K562 (cell line): ENCODE data around the gene A1CF. TPM values are rescaled to one million over a fixed set of nuclear protein-coding genes. Genes with fewer than 3 reads are reported as not detected.

Experiments used
- ATAC-seq: fragments of 200-7000 bp; cut with Tn5 transposase; 3 replicates; pipeline ENCODE4 v1.9.1; 2020; ENCODE audit warnings: moderate library complexity
- BruUV-seq: library from RNA; stranded (reverse); fragments of 400-500 nt; replicated peaks from 2 replicates; lab custom pipeline; 2021; lab: Mats Ljungman, UMichigan
- CTCF ChIA-PET: fragments of 300-600 bp; formaldehyde crosslinking; extraction: SDS; loops from one replicate; lab custom pipeline; 2021; ENCODE audit warnings: low intra/inter-chr PET ratio; lab: Yijun Ruan, JAX
- POLR2A ChIA-PET: fragments of 300-600, 350-650 bp; sonication (Branson Sonifier 250); formaldehyde crosslinking; extraction: SDS; loops from one replicate; lab custom pipeline; 2021; ENCODE audit warnings: antibody characterized with exemption, inconsistent platforms; lab: Yijun Ruan, JAX
- DNase-seq, 4 experiments: peaks; one replicate each; pipeline versions ENCODE4 v3.0.0 to v3.0.0-alpha.2; 2011 to 2018; ENCODE audit warnings: low spot score in 3 of 4, mixed read lengths in 3 of 4; ENCODE audit errors: extremely low read depth in 1 of 4
- FAIRE-seq: peaks from 2 replicates; lab custom pipeline; 2011; peaks lifted over from hg19 to GRCh38; lab: Jason Lieb, UNC
- H2AFZ ChIP-seq: 2 replicates; pipeline ENCODE4 v1.6.0; 2011; ENCODE audit warnings: low read depth, low read length, control low read depth, inconsistent platforms
- H3K27ac ChIP-seq: fragments of 200-600 bp; 3 replicates; pipeline ENCODE4 v1.8.0; 2011; ENCODE audit warnings: low read depth, mild to moderate bottlenecking, control low read depth, inconsistent platforms, low read length, moderate library complexity, mixed read lengths; ENCODE audit errors: extremely low read depth
- H3K27me3 ChIP-seq, 2 experiments: fragments of 300-600 bp in 1 of 2; 2 replicates in 1 of 2; 3 replicates in 1 of 2; pipeline versions ENCODE4 v1.6.0 to v1.8.0; 2011; ENCODE audit warnings: inconsistent platforms in 2 of 2, low read length in 2 of 2, mild to moderate bottlenecking in 1 of 2, mixed read lengths in 1 of 2, moderate library complexity in 1 of 2; ENCODE audit not compliant: control insufficient read depth in 2 of 2, insufficient read depth in 2 of 2
- H3K36me3 ChIP-seq: fragments of 300-600 bp; 3 replicates; pipeline ENCODE4 v1.8.0; 2011; ENCODE audit warnings: mild to moderate bottlenecking, low read length, inconsistent platforms; ENCODE audit not compliant: control insufficient read depth, insufficient read depth
- H3K4me1 ChIP-seq, 2 experiments: fragments of 200-600 bp in 1 of 2; replicated peaks in 1 of 2; 2 replicates in 1 of 2; 3 replicates in 1 of 2; pipeline versions ENCODE4 v1.5.1 to v1.8.0; 2011; ENCODE audit warnings: inconsistent platforms in 2 of 2, low read length in 2 of 2, mild to moderate bottlenecking in 1 of 2, mixed read lengths in 1 of 2, moderate library complexity in 1 of 2; ENCODE audit not compliant: control insufficient read depth in 2 of 2, insufficient read depth in 2 of 2
- H3K4me2 ChIP-seq: 2 replicates; pipeline ENCODE4 v1.6.1; 2011; ENCODE audit warnings: low read length, control low read depth, inconsistent platforms, mixed read lengths; ENCODE audit not compliant: insufficient read depth
- H3K4me3 ChIP-seq: fragments of 200-600 bp; sonication (generic), shearing (Covaris generic); 2 replicates; pipeline ENCODE4 v1.5.1; 2016; ENCODE audit warnings: control low read depth, inconsistent platforms
- H3K79me2 ChIP-seq: fragments of 200-600 bp; 3 replicates; pipeline ENCODE4 v1.8.0; 2011; ENCODE audit warnings: low read length, inconsistent platforms; ENCODE audit not compliant: control insufficient read depth, insufficient read depth
- H3K9ac ChIP-seq, 2 experiments: 2 replicates each; pipeline versions ENCODE4 v1.6.0 to v1.6.1; 2011; ENCODE audit warnings: low read depth in 2 of 2, low read length in 2 of 2, control low read depth in 1 of 2, inconsistent platforms in 1 of 2, mild to moderate bottlenecking in 1 of 2, mixed read lengths in 1 of 2; ENCODE audit not compliant: insufficient read depth in 1 of 2
- H3K9me1 ChIP-seq: one replicate; pipeline ENCODE4 v1.6.0; 2011; ENCODE audit warnings: inconsistent platforms, mild to moderate bottlenecking, low read length, moderate library complexity; ENCODE audit not compliant: control insufficient read depth, insufficient read depth
- H3K9me3 ChIP-seq: replicated peaks from 2 replicates; pipeline ENCODE4 v1.5.1; 2011; ENCODE audit warnings: low read depth, low read length, inconsistent platforms; ENCODE audit not compliant: control insufficient read depth, insufficient read depth
- H4K20me1 ChIP-seq: replicated peaks from 2 replicates; pipeline ENCODE4 v1.6.1; 2011; ENCODE audit warnings: low read length, inconsistent platforms, mixed read lengths; ENCODE audit not compliant: control insufficient read depth, insufficient read depth
- E4F1 ChIP-seq: fragments of 250-450 bp; sonication (Bioruptor Pico); IDR thresholded peaks from 2 replicates; pipeline ENCODE4 v1.5.0; 2021; ENCODE audit warnings: mild to moderate bottlenecking, borderline replicate concordance
- KLF6 ChIP-seq: fragments of 250-450 bp; sonication (Bioruptor Pico); IDR thresholded peaks from 2 replicates; pipeline ENCODE4 v1.4.0; 2020; ENCODE audit warnings: mild to moderate bottlenecking, moderate library complexity, borderline replicate concordance
- STAT5A ChIP-seq: IDR thresholded peaks from 2 replicates; pipeline ENCODE4 v1.6.1; 2012; ENCODE audit warnings: low read length, inconsistent platforms, borderline replicate concordance
- ZNF124 ChIP-seq: sonication (generic); formaldehyde crosslinking; IDR thresholded peaks from 2 replicates; pipeline ENCODE4 v1.8.1; 2022; ENCODE audit warnings: missing genetic modification reagents
- ZNF224 ChIP-seq: sonication (generic); formaldehyde crosslinking; IDR thresholded peaks from 2 replicates; pipeline ENCODE4 v1.8.0; 2022; ENCODE audit warnings: mild to moderate bottlenecking, missing genetic modification reagents
- ZZZ3 ChIP-seq: fragments of 450-650 bp; IDR thresholded peaks from 2 replicates; pipeline ENCODE4 v1.6.1; 2016; ENCODE audit warnings: antibody characterized with exemption, mild to moderate bottlenecking, moderate library complexity
- WGBS: fragments of 100-300 bp; shearing (Covaris generic); methylation state at CpG from one replicate; pipeline ENCODE4 v1.1.6; 2016; ENCODE audit warnings: low coverage, mixed read lengths; ENCODE audit not compliant: insufficient coverage; ENCODE audit errors: missing lambda C conversion rate; 5-methylcytosine and 5-hydroxymethylcytosine counted together
- in situ Hi-C: fragments of 300-500 bp; cut with MboI; formaldehyde crosslinking; loops from 4 replicates; pipeline ENCODE4 v1.15.0; 2018; ENCODE audit warnings: inconsistent platforms, mixed read lengths
- intact Hi-C: fragments of 100-400 bp; cut with micrococcal nuclease; formaldehyde crosslinking; loops from 2 replicates; pipeline ENCODE4 v1.14.2; 2022
- polyA plus RNA-seq, 8 experiments: library from polyadenylated mRNA; depleted of rRNA in 4 of 8; stranded (reverse) in 5 of 8; unstranded in 3 of 8; fragments of >200 nt; fragmentation: Nextera tagmentation in 2 of 8; fragmentation: Illumina TruSeq in 1 of 8; extraction: Ambion mirVana in 2 of 8; extraction: Trizol in 1 of 8; gene quantifications; 2 replicates each; pipeline versions ENCODE4 v1.2.1 to v1.2.3, GENCODE V29; 2011 to 2014; ENCODE audit warnings: inconsistent platforms in 1 of 8, missing spikeins in 1 of 8
- total RNA-seq, 7 experiments: library from RNA; depleted of rRNA in 6 of 7; stranded (reverse); fragments of >200 nt in 6 of 7; fragmentation: Illumina TruSeq in 2 of 7; extraction: Trizol in 2 of 7; gene quantifications; 2 replicates each; pipeline versions ENCODE4 v1.2.1 to v1.2.3, GENCODE V29; 2011 to 2021; ENCODE audit warnings: low replicate concordance in 1 of 7

A1CF gene
- total and polyA plus RNA-seq, 9 of the 15 experiments (the other 6 are each of a cell fraction or from before 2014, with no cell fraction given), result 0.11 TPM; not detected in 8

GRCh38 chr10:50824782-50825181, 60.6 kb downstream of the A1CF start:
- no peaks in the 10 kb centered on the region for H3K36me3 ChIP-seq
- intact Hi-C loops, result no loop called here
- FAIRE-seq, result no peak
- no peak overlapping the region for H3K4me2 ChIP-seq
- no peak overlapping the region for H2AFZ ChIP-seq
- POLR2A ChIA-PET, result interaction anchor here (0.6 to 0.9 kb wide), 3 partner anchors 28 to 498 kb away, joined by 3 to 4 read pairs (median 3); no protein-coding TSS in a partner anchor
- H3K9ac ChIP-seq, result no peak overlapping the region
- H3K9me1 ChIP-seq, result no peaks in the 10 kb centered on the region
- 0% methylated on average over 1 of the region's 1 CpG for WGBS
- no peaks in the 10 kb centered on the region for H3K9me3 ChIP-seq
- no TSS peak for BruUV-seq
- ATAC-seq, result no peak
- CTCF ChIA-PET, result no interaction called here
- no peak for TF ChIP-seq ZNF124 (CRISPR knock-in tag)
- no peak for TF ChIP-seq STAT5A
- no peak for TF ChIP-seq E4F1 (CRISPR knock-in tag)
- TF ChIP-seq ZZZ3, result no peak
- TF ChIP-seq ZNF224 (CRISPR knock-in tag), result no peak
- no peak for TF ChIP-seq KLF6 (CRISPR knock-in tag)
- TF ChIP-seq, all 486 proteins: peak for 0
- Histone ChIP-seq H3K27ac (no peak overlapping the region), H3K4me3 (no peak overlapping the region), H4K20me1 (no peaks in the 10 kb centered on the region), H3K27me3 (no peaks in the 10 kb centered on the region), H3K79me2 (no peaks in the 10 kb centered on the region), H3K4me1 (no peaks in the 10 kb centered on the region)
- in situ Hi-C loops, result no loop called here
- DNase-seq, result no peak
